NCI-H1092 (cell line): ENCODE measurements around the gene ALX1.
"Not testable (repeated sequence)": the region's sequence is repeated elsewhere in the genome, so short reads cannot be mapped to it uniquely, and the experiment has no call there.

Experiments used
- DNase-seq: peaks from one replicate; lab custom pipeline; 2025; lab: John Stamatoyannopoulos, UW

ALX1 gene

GRCh38 chr12:85301051-85301450 lies 21.0 kb downstream of the ALX1 start:
- no peak for DNase-seq

- DNase-seq: no peak
These were observed 28.4 kb downstream of the ALX1 start for GRCh38 chr12:85308374-85308773.

- DNase-seq: no peak
These were observed 29.1 kb downstream of the ALX1 start for GRCh38 chr12:85309125-85309566.

- no peak for DNase-seq
These were observed 30.0 kb downstream of the ALX1 start for GRCh38 chr12:85310025-85310424.

GRCh38 chr12:85310456-85311076 lies 30.5 kb downstream of the ALX1 start:
- no peak for DNase-seq

GRCh38 chr12:85317866-85318636 lies 38.0 kb downstream of the ALX1 start:
- not testable (repeated sequence) for DNase-seq

GRCh38 chr12:85322715-85323114 lies 42.7 kb downstream of the ALX1 start:
- no peak for DNase-seq

- DNase-seq: peak; percentile 26
These were observed 45.4 kb downstream of the ALX1 start for GRCh38 chr12:85325442-85325841.

GRCh38 chr12:85329913-85330312 lies 49.9 kb downstream of the ALX1 start:
- no peak for DNase-seq

GRCh38 chr12:85348779-85349178 lies 68.8 kb downstream of the ALX1 start:
- DNase-seq: no peak

- no peak for DNase-seq
These were observed 70.3 kb downstream of the ALX1 start for GRCh38 chr12:85350356-85350755.
